Head of caudate nucleus (tissue), 42 donors: ENCODE measurements around the gene CYB561.

Experiments used
- DNase-seq, 42 donors: peaks; one replicate each; pipeline versions ENCODE4 v3.0.0 to v3.0.0-alpha.2; 2020 to 2021; ENCODE audit warnings: mixed read lengths in 7 of 42
- intact Hi-C: fragments of 100-400 bp; cut with DNase I; formaldehyde crosslinking; loops from one replicate; pipeline ENCODE4 v1.15.0; 2022

The CYB561 gene

DNA sequence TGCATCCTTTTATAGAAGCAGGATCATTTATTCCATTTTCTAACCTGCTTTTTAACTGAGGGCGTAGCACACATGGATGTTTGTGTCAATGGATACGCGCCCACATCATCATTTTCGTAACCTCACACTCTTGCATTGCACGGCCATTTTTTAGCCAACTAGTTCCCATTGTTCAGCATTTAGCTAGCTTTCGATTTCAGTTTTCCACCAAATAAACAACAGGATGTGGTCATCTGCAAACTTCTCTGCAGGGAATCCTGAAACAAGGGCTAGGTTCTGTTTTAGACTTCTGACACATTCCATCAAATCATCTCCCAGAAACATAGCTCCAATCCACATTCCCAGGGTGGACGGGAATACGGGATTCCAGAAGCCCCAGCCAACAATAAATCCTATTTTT, 6.4 kb downstream of the CYB561 start:
- intact Hi-C loops: loop anchor here (5.0 to 10.0 kb wide), 2 partner anchors 38 to 85 kb away; partner anchors contain the start of genes ACE and KCNH6
- no peak for DNase-seq

DNA sequence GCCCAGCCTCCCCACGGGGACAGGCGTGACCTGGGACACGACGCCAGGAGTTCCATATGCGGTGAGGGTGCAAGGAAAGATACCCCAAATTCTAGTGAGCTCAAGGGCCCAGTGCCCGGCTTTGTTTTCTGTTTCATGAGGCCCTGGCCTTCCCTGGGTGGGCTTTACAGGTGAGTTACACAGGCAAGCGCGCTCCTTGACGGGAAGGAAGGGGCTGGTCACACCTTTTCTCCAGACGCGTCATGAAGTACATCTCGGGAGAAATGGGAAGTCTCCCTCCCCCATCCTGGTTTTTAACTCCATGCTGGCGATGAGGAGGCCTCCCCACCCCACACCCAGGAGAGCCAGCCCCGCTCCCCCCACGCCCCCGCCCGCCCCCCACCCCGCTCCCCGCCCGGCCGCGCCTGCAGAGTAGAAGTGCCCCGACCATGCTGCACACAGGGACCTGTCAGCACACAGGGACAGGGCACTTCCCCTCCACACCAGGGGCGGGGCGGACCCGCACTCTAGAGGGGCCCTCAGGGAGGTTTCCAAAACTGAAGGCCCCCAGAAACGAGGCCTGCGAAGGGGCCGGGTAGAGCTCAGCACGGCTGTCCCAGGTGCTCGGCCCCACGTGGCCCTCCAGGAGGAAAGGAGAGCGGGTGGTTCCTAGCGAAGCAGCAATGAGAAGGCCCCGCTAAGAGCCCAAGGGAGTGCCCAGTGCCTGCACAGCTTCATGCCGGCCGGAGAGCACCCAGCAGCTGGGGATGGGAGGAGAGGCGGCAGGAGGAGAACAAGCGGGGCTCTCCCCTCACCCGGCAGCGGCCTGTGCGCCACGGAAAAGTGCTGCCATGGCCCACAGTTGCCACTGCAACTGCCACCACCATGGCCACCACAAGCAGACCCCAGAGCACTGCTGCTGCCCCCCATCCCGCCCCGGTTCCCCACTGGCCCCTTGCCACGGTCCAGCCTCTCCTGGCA, 7.7 kb downstream of the CYB561 start:
- peak in 1 of 42 donors; percentile 37 for DNase-seq
- intact Hi-C loops: no loop called here

DNA sequence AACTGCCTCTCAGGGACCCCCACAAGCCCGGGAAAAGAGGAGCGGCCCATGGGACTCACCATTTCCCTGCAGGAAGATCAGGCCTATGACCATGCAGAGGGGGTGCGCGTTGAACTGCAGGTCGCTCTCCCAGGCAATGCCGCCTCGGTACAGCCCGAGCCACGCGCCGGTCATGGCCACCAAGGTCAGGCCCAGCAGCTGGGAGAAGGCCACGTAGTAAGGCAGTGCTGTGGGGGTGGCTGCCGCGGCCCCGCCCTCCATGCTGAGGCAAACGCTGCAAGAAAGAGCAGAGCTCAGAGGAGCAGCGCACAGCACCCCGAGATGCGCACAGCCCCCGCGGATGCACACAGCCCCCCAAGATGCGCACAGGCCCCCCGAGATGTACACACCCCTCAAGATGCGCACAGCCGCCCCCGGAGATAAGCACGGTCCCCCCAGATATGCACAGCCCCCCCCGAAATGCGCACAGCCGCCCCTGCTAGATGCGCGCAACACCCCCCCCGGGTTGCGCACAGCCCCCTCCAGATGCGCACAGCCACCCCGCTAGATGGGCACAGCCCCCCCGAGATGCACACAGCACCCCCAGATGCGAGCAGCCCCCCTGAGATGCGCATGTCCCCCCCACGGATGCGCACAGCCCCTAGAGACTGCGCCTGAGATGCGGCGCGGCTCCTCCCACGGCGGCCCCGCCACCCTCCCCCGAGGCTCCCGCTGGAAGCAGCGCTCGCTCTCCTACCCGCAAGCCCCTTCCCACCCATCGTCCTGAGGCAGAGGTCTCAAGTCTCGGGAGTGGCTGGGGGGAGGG, 8.6 kb downstream of the CYB561 start:
- DNase-seq: peak in 33 of 42 donors; percentile 39 to 83 (median 62)
- intact Hi-C loops: no loop called here

DNA sequence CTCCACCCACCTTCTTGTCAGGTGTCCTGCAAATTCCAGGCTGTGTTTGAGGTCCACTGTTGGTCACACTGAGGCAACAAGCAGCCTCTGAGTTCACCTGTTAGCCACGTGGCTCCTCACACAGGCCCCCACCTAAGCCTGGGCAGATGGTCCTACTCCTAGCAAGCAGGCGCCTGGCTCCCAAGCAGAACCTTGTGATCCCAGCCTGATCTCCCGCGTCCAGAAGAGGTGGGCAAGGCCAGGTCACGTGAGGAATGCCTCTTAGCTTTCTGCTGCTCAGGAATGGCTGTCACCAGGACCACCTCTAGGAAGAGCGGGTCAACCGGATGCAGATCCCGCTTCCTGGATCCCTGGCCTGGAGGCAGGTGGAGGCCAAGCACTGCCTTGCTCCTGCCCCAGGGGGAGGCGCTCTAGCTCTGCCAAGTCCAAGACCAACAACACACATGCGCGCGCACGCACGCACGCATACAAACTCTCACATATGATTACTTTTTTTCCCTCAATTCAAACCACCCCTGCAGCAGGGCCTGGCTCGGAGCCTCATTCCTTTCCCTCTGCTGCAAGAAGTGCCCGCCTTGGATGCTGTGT, 9.5 kb downstream of the CYB561 start:
- DNase-seq: peak in 23 of 42 donors; percentile 42 to 77 (median 56)
- intact Hi-C loops: no loop called here

DNA sequence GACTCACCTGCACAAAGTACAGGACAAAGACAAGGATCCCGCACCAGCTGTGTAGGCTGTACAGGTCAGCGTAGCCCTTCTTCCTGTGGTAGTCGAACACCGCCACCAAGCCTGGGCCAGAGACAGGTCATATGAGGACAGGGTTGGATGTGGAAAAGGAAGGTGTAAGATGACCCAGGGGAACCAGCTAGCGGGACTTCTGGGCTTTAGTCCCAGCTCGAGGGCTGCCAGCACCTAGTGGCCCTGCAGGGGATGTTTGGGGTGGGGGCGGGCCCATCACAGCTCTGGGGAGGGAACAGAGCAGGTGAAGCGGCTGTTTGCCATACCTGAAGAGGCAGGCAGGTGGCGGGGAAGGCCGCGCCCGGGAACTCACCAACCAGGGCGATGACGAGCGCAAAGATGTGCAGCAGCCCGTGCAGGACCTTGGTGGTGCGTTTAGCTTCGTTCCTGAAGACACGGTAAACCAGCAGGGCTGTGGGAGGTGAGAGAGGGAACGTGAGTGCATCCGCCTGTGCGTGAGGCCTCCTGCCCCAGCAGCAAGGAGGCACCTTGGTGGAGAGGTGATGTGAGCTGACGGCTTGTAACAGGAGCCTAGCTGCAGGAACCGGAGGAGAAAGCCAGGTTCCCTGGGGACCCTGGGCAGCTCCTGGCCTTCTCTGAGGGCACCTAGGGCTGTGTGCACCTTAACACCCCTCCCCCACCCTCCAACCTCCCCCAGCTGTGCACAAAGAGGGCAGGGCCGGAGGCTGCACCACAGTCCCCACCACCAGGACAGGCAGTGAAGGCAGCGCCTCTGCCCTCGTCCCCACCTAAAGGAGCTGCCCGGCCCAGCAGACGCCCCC, 10.2 kb downstream of the CYB561 start:
- DNase-seq: peak in 33 of 42 donors; percentile 33 to 83 (median 60)
- intact Hi-C loops: no loop called here

DNA sequence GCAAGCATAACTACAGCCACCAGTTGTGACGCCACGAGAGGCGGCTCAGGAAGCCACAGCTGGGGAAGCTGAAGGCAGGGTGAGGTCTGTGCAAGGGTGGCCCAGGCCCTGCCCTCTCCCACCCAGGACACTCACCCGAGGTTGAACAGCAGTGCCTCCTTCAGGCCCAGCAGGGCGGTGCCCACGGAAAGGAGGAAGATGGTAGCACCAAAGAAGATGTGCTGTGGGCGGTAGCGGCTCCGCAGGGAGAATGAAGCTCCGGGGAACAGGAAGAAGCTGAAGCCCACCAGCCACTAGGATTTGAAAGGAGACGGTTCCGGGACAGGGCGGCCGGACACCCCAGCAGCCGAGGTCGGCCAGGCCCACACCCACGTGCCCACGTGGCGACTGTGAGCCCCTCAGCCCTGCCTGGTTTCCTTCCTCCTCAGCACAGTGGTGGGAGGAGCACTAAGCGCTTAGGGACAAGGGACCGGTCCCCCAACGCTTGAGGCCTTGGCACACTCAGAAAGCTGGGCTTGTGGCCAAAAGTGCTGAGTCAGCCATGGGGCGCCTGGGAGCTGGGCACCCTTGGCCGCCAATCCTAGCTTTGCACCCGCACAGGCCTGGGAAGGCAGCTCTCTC, 11.0 kb downstream of the CYB561 start:
- peak; percentile 51 to 93 (median 78) for DNase-seq

DNA sequence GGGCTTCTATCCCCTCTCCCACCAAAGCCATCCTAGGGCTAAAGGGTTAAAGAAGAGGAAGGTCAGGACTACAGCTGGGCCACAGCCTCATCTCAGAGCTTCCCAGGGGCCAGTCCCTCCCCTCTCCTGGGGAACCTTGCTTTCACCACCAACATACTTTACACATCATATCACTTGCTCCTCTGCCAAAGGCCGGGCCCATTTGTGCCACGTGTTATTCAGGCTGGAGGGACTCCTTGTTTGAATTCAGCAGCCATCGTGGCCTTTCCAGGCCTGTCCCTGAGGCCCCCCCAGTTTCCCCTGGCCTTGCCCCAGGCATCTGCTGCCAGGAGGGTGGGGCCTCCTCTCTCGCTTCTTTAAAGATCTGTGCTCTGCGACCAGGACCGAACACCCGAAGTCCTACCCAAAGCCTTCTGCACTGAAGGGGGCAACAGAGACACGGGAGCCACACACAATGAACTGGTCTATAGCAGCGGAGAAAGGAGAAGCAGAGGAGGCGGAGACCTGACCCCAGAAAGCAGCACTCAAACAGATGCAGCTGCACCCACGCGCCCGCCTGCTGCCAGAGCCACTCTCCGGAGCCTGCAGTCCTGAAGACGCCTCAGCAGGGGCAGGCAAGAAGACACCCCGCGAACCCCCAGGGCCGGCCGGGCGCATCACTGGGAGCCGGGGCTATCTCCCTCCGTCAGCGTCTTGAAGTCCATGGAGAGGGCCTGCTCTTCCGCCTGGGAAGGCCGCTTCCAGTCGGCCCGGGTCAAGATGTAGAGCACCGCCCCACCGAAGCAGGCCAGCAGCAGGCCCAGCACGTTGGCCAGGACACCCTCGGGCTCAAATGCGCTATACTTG, 12.1 kb downstream of the CYB561 start:
- intact Hi-C loops: loop anchor here (5.0 kb wide), 1 partner anchor 173 kb away; no protein-coding TSS in a partner anchor
- DNase-seq: peak in 14 of 42 donors; percentile 36 to 74 (median 49)

More for the DNA sequence above, 11.0 kb downstream of the CYB561 start:
- intact Hi-C loops: loop anchor here (5.0 kb wide), 1 partner anchor 172 kb away; no protein-coding TSS in a partner anchor

DNA sequence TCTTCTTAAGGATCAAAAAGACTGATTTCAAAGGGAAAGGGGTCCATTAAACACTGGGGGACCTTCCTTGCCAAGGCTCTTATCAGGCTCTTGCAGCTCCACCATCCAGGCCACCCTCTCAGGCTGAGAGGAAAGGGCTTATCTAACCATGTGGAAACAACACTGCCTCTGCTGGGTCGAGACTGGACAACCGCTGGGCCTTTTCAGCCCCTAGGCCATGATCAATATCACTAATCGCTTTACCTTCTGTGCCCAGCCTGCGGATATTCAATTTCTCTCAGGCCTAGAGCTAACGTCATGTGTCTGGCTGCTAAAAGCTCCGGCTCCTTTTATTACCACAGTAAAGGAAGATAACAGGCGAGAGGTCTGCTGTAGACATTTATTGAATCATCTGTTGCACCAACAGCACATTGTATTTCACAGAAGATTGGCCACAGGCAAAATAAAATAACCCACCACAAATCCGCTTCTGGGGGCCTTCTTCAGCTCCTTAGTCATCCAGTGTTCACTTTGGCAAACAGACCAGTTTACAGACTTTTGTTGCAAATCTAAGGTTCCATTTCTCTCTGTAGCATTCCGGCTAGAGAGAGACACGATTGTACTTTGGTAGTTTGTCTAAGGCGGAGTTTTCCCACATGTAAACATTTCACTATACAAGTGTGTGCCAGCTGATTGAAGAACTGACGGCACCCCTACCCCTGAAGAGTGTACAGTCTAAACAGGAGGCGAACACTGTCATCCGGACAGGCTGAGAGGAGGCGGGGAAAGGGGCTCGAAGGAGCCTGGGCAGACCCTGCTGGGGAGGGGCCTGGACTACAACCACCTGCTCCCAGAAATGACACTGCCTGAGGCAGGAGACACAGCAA, 13.9 kb downstream of the CYB561 start:
- intact Hi-C loops: loop anchor here (5.0 kb wide), 1 partner anchor 175 kb away; no protein-coding TSS in a partner anchor

DNA sequence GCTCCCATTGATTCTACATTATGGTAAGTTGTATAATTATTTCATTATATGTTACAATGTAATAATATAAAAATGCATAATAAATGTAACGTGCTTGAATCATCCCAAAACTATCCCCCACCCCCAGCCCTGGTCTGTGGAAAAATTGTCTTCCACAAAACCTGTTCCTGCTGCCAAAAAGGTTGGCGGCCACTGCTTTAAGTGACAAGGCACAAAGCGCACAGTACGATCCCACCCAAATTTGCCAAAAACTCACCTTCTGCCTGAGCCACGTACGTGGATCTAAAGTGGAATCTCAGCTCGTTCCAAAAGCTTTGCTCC, 14.5 kb downstream of the CYB561 start:
- intact Hi-C loops: loop anchor here (5.0 kb wide), 1 partner anchor 176 kb away; no protein-coding TSS in a partner anchor
- no peak for DNase-seq

More for the DNA sequence above, 13.9 kb downstream of the CYB561 start:
- DNase-seq: peak in 2 of 42 donors; percentile 27 to 34

DNA sequence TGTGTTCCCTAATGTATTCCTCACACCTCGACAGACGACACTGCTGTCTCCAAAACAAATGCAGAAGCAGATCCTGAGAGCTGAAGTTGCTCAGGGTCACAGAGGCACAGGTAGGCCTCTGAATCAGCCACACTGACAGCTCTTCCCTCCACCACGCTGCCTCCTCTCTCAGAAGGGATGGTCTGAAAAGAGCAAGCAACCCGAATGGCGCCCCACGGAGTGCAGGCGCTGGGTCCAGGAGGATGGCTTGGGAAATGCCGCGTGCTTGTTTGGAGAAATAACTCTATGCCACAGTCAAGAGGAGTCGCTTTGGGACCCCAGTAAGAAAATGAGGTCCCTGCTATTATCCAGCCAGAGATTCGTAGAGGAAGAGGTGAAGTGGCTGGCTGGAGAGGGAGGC, 15.9 kb downstream of the CYB561 start:
- intact Hi-C loops: loop anchor here (5.0 kb wide), 1 partner anchor 177 kb away; no protein-coding TSS in a partner anchor
- peak in 2 of 42 donors; percentile 19 to 26 for DNase-seq

DNA sequence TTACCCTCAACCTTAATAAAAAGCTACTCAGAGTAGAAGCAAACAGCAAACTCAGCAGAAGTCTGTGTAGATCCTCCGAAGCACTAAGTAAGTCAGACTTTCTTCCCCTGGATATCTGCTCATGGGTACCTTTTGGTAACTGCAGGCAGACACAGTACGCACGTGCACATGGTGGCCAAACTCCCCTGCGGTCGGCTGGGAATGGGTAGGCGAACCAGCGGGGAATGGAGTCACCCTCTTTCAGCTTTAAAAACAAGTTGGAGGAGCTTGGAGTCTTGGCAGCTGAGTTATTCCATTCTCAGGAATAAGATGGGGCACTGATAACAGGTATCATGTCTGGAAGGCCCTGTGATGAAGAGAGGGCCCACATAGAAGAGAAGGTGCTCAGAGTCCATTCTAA, 16.3 kb downstream of the CYB561 start:
- intact Hi-C loops: loop anchor here (5.0 kb wide), 1 partner anchor 178 kb away; no protein-coding TSS in a partner anchor
- DNase-seq: peak in 1 of 42 donors; percentile 9

DNA sequence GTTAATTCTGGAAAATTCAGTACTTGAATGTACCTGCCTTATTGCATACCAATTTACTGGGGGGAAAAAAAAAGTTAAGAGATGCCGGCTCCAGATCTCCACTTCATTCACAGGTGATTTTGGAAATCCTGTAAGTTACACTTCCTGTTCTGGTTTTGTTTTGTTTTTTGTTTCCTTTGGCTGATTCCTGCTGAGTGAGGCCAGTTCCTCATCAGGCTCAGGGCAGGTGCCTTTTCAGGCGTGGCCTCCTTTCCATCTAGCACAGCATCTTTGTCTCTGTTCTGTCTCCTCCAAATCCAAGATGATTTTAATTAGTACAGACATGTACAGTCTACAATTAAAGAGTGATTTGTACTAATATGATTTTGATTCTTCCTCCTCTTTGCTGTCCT, 19.2 kb downstream of the CYB561 start:
- intact Hi-C loops: no loop called here

DNA sequence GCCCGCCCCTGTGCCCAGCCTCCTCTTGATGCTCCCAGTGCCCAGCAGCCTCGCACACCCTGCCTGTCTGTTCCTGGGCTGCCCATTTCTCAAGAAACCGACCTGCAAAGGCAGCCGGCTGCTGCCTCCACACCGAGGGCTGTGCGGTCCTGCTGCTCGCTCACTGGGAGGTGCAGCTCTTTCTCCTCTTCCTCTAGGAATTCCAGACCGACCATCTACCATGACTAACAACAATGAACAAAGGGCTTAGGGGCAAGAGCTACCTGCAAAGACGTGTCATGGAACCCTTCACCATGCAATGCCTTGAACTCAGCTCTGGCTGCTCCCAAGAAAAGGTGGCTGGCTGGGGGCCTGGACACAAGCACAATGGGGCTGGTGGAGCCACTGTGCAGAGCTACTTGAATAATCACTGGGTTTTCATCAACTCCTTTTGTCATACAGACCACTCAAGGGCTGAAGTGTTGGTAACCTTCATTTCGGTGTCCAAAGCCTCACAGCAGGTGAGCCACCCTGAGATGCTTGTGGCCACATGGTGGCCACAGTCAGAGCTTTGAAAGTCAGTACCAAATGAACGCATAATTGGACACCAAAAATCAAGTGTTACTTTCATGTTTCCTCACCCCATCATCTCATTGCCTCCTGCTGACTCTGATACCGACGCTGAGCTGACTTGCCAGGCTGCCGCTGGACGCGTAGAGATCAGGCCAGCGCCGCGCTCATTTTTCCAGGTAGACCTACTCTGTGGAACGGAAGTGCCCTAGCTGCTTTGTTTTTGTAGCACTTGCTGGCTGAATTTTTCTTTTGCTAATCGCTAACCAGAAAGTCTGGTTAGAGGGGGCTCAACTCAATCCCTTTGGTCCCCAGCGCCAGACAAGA, 19.8 kb downstream of the CYB561 start:
- intact Hi-C loops: no loop called here

More for the DNA sequence above, 19.2 kb downstream of the CYB561 start:
- DNase-seq: peak in 2 of 42 donors; percentile 6 to 7

DNA sequence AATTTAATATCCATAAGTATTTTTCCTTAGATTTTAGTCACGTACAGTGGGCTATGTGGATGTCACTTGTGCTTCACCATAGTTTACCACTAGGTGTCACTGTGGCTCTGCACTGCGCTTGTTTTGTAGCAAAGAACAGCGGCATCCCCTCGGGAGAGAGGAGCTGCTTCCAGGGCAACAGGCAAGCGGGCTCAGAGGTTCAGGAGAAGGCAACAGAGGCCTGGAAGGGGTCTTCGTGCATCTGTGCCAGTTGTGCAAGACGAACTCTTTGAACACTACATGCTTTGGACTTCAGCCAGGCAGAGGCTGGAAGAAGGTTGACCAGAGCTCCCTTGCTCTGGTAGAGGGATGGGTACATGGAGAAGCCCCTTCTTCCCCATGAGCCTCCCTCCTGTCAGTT, 20.6 kb downstream of the CYB561 start:
- peak in 41 of 42 donors; percentile 69 to 93 (median 84) for DNase-seq
- intact Hi-C loops: no loop called here

More for the DNA sequence above, 19.8 kb downstream of the CYB561 start:
- peak in 6 of 42 donors; percentile 9 to 34 (median 18) for DNase-seq

DNA sequence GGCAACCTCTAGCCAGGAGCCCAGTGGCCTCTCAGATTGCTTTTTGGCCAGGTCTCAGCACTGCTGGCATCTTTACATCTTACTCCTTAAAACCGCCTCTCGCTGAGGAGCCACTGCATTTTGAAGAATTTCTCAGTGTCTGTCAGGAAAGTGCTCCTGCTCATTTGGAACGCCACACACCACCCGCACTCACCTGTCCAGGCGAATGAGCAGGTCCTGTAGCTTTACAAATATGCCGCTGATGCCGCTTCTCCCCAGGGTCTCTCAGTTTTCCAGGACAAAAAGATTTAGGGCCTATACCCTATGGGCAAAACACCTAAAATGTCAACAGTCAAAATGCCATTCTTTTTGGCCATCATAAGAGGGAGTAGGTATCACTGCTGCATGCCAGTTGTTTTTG, 22.1 kb downstream of the CYB561 start:
- peak in 1 of 42 donors; percentile 13 for DNase-seq
- intact Hi-C loops: no loop called here
